GOT3 (cell line): Measurements from ENCODE around the gene NUP37.

Experiments
- DNase-seq: peaks from one replicate; lab custom pipeline; 2025; ENCODE audit warnings: mixed read lengths; lab: John Stamatoyannopoulos, UW

Gene NUP37

GRCh38 chr12:102026728-102027127 is 93.2 kb downstream of the NUP37 start:
- DNase-seq: no peak

GRCh38 chr12:102024765-102025164 is 95.1 kb downstream of the NUP37 start:
- no peak for DNase-seq

GRCh38 chr12:102023343-102023930 is 96.5 kb downstream of the NUP37 start:
- DNase-seq: no peak
